Right lobe of liver (tissue), 4 donors: ENCODE results near the gene ARPC2.

Experiments used
- POLR2A ChIP-seq: fragments of 450-650 bp; IDR thresholded peaks from one replicate; pipeline ENCODE4 v1.6.1; 2017; ENCODE audit warnings: antibody characterized with exemption, mild to moderate bottlenecking
- TF ChIP-seq, protein P1 (sequence below), 4 donors: fragments of 200-600 bp in 3 of 4; fragments of 450-650 bp in 1 of 4; IDR thresholded peaks; one replicate each; pipeline versions ENCODE4 v1.5.1 to v1.8.0; 2016 to 2022; ENCODE audit warnings: antibody characterized with exemption in 4 of 4, mild to moderate bottlenecking in 2 of 4
- donor health status: DM: no; HTN: no; CAD: no.
- donor health status: DM: no; HTN: no; CAD: no.
- donor health status: DM: no; HTN: yes; CAD: no.

DNA sequence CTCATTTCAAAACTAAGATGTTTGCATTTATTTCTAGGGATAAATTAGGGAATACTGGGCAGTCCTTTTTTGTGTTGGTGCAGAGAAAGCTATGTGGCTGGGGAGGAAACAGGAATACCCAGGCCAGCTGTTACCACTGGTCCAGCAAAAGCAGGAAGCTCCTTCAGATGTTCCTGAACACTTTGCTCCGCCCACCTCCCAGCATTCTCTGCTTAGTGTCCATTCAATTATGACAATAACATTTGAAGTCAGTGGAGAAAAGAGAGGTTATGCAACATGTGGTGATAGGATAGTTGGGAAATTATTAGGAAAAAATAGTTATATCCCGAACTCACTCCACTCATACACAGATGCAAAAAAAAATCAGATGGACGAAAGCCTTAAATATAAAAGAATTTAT lies 22.1 kb upstream of the ARPC2 start:
- TF ChIP-seq, protein P1, sequence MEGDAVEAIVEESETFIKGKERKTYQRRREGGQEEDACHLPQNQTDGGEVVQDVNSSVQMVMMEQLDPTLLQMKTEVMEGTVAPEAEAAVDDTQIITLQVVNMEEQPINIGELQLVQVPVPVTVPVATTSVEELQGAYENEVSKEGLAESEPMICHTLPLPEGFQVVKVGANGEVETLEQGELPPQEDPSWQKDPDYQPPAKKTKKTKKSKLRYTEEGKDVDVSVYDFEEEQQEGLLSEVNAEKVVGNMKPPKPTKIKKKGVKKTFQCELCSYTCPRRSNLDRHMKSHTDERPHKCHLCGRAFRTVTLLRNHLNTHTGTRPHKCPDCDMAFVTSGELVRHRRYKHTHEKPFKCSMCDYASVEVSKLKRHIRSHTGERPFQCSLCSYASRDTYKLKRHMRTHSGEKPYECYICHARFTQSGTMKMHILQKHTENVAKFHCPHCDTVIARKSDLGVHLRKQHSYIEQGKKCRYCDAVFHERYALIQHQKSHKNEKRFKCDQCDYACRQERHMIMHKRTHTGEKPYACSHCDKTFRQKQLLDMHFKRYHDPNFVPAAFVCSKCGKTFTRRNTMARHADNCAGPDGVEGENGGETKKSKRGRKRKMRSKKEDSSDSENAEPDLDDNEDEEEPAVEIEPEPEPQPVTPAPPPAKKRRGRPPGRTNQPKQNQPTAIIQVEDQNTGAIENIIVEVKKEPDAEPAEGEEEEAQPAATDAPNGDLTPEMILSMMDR (IDR thresholded peaks at IDR 0.05) = no peak
- TF ChIP-seq POLR2A = no peak
